GM18505 (cell line): Measurements from ENCODE around the gene FAM228A.
"Not testable (repeated sequence)": the region's sequence is repeated elsewhere in the genome, so short reads cannot be mapped to it uniquely, and the experiment has no call there.

Experiments
- ATAC-seq: cut with Tn5 transposase; IDR thresholded peaks from one replicate; pipeline ENCODE4 v1.9.1; 2021; ENCODE audit not compliant: unreplicated experiment
- POLR2A ChIP-seq: IDR thresholded peaks from 4 replicates; pipeline ENCODE4 v1.6.1; 2011; ENCODE audit warnings: borderline replicate concordance; ENCODE audit not compliant: insufficient read depth, insufficient read length; ENCODE audit errors: extremely low read depth

The FAM228A gene

DNA sequence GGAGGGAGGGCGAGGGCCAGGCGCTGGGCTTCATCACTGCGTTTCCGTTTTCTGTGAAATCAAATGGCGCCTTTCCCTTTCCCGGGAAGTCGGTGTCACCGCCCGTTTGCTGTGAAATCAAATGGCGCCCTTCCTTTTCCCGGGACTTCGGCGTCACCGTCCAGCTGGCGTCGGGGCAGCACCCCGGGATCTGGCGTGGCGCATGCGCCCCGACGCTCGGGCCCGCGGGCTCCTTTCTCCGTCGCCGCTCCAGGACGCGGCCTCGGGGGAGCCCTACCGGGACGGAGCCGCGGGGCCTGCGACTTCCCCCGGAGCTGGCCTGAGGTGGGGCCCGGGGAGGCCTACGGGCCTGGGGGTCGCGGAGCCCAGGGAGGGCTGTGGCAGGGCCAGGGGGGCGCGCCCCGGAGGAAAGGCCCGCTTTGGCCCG is at the start of gene FAM228A:
FAM228A (plus strand) TSS at position 203 of the 427 bp plus-strand sequence. CDS start 428 bp downstream, outside the sequence.
- no peak for ATAC-seq
- no peak for TF ChIP-seq POLR2A

DNA sequence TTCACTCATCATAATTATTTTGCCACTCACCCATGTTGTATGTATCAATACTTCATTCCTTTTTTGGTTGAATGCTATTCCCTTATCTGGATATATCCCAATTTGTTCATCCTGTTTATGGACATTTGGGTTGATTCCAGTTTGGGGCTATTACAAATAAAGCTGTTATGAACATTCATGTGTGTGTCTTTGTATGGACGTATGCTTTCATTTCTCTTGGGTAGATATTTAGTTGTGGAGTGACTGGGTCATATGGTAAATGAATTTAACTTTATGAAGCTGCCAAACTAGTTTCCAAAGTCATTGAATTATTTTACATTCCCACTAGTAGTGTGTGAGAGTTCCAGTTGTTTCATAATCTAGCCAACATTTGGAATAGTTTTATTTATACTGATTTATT is 48.9 kb upstream of the FAM228A start:
- no peak for ATAC-seq
- TF ChIP-seq POLR2A = no peak

DNA sequence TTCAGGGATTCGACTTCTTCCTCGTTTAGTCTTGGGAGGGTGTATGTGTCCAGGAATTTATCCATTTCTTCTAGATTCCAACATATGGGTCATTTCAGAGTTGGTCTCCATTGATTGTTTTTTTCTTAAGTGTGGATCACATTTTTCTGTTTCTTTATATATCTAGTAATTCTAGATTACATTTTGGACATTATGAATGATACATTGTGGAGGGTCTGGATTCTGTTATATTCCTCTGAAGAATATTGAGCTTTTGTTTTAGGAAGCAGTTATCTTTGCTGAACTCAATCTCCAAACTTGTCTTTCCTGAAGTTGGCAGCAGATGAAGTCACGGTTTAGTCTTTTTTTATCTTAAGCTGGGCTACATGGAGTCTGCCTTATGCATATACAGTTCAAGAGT is 42.3 kb upstream of the FAM228A start:
- ATAC-seq = no peak

DNA sequence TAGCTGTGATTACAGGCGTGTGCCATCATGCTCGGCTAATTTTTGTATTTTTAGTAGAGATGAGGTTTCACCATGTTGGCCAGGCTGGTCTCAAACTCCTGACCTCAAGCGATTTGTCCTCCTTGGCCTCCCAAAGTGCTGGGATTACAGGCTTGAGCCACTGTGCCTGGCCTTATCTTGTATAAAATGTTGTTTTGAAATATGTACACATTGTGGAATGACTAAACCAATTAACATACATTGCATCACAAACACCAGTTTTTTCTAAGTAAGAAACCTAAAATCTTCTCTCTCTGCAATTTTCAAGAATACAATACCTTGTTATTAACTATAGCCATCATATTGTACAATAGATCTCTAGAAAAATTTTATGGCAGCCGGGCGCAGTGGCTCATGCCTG is 34.5 kb upstream of the FAM228A start:
- not testable (repeated sequence) for ATAC-seq

More for the DNA sequence above, 42.3 kb upstream of the FAM228A start:
- no peak for TF ChIP-seq POLR2A

DNA sequence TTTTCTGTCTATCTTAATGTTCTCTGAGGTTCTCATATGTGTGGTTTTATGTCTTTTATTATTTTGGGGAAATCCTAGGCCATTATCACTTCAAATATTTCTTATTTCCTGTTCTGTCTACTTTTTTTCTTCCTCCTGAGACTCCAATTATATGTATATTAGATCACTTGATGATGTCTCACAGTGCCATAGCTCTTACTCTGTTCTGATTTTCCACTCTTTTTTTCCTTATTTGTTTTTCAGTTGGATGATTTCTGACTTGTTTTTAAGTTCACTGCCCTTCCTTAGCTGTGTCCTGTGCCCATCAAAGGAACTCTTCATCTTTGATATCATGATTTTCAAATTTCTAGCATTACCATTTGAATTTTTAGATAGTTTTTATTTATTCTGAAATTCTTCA is 27.5 kb upstream of the FAM228A start:
- TF ChIP-seq POLR2A = no peak
- ATAC-seq = no peak

DNA sequence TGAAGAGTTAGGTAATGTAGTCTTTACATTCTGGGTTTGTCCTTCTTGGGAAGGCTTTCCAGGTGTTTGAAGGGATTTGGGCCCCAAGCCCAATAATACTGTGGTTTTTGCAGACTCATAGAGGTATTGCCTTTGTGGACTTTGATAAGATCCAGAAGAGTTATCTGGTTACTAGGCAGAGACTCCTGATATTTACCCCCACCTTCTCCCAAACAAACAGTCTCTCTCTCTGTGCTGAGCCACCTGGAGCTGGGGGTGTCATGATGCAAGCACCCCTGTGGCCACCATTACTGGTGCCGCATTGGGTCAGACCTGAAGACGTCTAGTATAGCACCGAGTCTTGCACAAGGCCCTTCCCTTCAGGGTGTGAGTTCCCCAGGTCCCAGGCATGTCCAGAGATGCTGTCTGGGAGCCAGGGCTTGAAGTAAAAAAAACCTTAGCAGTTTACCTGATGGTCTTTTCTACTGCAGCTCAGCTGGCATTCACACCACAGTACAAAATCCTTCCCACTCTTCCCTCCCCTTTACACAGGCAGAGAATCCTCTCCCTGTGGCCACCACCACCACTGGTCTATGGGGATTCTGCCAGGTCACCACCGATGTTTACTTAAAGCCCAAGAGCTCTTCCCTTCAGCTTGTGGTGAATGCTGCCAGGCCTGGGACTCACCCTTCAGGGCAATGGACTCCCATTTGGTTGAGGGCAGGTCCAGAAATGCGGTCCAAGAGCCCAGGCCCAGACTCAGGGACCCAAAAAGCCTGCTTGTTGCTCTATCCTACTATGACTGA is 22.2 kb upstream of the FAM228A start:
- no peak for TF ChIP-seq POLR2A
- ATAC-seq = no peak

DNA sequence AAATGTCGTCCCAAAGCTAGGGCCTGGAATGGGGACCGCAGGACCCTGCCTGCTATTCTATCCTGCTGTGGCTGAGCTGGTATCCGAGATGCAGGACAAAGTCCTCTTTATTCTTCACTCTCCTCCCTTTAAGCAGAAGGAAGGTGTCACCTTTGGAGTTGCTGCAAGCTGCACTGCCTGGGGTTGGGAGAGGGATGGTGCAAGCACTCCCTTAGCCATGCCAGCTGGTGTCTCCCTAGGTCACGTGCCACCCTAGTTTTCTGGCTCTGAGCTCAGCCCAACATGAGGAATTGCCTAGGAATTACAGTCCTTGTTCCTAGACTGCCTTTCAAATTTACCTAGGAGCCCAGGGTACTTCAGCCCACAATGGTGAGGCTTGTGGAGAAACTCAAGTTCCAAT is 21.4 kb upstream of the FAM228A start:
- no peak for TF ChIP-seq POLR2A

DNA sequence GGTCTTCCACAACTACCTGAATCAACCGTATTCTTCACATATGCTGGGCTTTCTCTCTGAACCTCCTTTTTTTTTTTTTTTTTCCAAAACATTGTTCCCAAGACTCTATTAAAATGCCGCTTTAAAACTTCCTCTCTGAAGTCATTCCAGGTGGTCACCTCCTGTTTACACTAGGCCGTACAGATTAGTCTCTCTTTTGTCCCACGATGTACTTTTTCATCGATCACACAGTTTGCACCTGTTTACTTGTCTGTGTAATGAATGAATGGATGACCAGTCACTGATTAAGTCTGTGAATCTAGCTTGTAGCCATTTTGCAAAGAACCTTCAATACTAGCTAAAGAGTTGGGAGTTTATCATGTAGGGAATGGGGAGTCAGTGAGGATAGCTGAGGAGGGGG is 16.7 kb upstream of the FAM228A start:
- TF ChIP-seq POLR2A = no peak
- no peak for ATAC-seq

More for the DNA sequence above, 21.4 kb upstream of the FAM228A start:
- no peak for ATAC-seq

DNA sequence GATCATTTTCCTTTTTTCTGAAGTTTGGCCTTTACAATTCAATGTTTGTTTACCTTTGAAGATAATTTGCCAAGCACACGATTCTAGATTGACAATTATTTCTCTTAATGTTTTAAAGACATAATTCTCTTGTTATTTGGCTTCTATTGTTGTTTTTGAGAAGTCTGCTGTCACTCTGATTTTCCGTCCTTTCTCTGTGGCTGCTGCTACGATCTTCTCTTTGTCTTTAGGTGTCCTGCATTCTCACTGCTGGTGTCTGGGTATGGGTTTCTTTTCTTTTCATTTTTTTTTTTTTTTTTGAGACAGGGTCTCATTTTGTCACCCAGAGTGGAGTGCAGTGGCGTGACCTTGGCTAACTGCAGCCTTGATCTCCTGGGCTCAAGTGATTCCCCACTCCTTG is 15.1 kb upstream of the FAM228A start:
- no peak for TF ChIP-seq POLR2A
- no peak for ATAC-seq

DNA sequence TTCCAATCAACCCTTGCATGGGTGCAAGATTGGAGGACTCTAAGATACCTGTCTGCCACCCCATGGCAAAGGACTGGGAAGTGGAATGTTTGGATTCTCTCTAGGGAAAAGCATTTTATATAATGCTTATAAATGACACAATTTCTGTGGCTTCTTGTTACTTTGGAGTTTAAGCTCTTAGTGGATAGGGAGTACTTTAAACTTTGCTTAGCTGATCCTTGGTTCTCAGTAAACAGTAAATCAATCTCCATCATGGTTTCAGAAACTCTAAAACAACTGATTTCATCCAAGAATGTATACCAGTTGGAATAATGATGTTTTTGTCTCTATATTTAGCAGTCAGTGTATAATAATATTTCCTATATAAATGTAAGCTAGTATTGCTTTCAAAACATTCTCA is 14.1 kb upstream of the FAM228A start:
- ATAC-seq = no peak

DNA sequence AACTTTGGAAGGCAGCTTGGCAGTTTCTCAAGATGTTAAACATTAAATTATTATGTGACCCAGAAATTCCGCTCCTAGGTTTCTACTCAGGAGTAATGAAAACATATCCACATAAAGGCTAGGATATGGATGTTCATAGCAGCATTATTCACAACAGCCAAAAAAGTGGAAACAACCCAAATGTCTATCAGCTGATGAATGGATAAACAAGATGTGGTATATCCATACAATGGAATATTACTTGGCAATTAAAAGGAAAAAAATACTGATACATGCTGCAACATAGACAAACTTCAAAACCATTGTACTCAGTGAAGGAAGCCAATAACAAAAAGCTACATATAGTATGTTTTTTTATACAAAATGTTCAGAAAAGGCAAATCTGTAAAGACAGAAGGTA is 12.4 kb upstream of the FAM228A start:
- no peak for TF ChIP-seq POLR2A
- no peak for ATAC-seq

More for the DNA sequence above, 14.1 kb upstream of the FAM228A start:
- TF ChIP-seq POLR2A = no peak

DNA sequence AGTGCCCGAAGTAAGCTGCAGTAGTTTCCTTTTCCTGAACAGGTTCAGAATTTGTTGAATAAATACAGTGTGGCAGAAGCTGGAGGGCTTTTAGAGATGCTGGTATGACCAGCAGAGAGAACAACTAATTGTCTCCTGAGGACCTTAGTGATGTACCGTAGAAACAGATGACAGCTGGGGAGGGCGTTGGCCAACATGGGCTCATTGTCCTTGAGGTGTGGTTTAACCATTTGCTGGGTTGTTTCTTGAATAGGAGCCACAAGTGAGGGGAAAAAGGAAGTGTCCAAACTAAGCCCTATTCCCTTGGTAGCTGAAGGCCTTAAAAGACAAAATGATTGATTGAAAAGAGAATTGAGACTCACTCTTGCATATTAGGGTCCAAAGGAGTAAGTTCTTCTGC is 11.7 kb upstream of the FAM228A start:
- no peak for ATAC-seq
- TF ChIP-seq POLR2A = no peak

DNA sequence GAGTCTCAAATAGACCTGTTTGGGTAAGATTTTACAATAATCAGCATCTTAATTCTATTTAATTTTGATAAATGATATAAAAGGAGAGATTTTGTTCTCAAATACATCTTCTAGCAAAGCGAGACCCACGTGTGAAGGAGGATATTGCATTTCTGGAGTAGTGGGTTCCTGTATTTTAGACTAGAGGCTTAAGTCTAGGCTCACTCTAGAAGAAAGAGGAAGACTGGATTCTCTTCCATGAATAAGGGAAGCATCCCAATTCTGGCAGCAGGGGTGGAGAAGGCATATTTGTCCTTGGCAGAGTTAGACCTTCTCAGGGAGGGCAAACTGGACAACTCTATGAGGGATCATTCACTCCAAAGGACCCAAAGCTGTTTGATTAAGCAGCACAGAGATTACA is 11.3 kb upstream of the FAM228A start:
- TF ChIP-seq POLR2A = no peak
- ATAC-seq = no peak

DNA sequence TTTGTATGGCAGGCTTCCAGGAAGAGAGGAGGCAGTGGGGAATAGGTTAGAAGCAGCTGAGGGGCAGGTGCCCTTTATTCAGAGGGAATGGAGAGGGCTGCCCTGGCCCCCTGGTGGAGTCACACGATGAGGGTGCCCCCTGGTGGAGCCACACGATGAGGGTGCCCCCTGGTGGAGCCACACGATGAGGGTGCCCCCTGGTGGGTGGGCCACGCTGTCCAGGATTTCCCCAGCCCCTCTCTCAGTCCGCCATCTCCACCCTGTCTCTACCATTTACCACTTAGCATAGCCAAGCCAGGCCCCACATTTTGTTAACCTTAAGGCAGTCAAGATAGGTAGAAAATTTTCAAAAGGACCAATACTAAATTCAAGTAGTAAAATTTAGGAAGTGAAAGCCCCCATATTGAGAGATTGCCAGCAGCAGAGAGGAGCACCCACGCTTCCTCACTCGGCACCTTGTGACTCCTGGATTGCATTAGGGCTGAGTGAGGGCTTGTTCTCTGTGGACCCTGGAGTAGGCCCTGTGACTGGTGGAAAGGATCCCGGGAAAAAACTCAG is 10.4 kb upstream of the FAM228A start:
- TF ChIP-seq POLR2A = no peak
- peak; percentile 59 for ATAC-seq

DNA sequence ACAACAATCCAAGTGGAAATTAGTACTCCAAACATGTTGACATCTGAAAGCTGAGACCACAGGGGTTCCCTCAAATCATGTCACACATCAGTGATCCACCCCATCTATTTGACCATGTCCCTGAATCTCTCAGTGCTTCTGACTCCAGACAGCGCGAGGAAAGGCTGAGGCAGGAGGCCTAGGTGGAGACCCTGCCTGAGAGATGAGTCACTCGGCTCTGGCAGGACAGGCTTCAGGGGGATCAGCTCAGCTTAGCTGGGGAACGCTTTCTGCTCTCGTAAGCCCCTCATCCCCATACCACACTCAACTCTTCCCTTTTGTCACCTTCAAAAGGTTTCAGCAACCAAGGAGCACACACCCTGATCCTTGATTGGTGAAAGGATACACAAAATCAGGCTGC is 5.8 kb upstream of the FAM228A start:
- no peak for TF ChIP-seq POLR2A
- no peak for ATAC-seq

DNA sequence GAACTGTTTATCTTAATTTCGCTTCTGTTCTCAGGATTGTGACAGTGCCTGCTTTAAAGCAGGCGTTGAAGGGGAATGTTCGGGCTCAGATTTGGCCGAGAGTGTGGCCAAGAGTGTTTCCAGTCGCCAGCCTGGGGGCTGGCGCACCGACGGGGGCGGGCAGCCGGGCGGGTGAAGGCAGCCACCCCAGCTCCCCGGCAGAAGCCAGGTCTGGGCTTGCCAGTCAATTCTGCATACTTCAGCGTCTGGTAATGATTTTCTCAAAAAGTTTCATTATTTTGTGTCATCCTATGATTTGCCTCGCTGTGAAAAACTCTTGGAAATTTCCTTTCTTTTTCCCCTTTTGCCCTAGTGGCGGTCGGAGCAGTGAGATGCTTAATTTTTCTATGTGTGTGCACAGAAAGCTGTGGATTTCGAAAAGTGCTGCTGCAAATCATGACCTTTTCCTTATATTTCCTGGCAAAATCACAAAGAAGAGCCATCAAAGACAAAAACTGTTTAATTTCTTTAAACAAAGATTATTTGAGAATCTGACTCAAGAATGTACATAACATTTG is 856 bp downstream of the FAM228A start:
- no peak for ATAC-seq
- no peak for TF ChIP-seq POLR2A
